Stimulated activated CD8-positive, alpha-beta memory T cell treated with anti-CD3 and anti-CD28 coated beads, Interleukin-4, amount 100 ng/mL, for 4 hours (primary cell): ENCODE results near the gene IFT57.
"Not testable (repeated sequence)": the region's sequence is repeated elsewhere in the genome, so short reads cannot be mapped to it uniquely, and the experiment has no call there.

Experiments used
- DNase-seq, 2 donors: peaks; one replicate each; pipeline ENCODE4 v3.0.0-alpha.2; 2020; ENCODE audit warnings: low read depth in 2 of 2, low spot score in 1 of 2

The IFT57 gene

DNA sequence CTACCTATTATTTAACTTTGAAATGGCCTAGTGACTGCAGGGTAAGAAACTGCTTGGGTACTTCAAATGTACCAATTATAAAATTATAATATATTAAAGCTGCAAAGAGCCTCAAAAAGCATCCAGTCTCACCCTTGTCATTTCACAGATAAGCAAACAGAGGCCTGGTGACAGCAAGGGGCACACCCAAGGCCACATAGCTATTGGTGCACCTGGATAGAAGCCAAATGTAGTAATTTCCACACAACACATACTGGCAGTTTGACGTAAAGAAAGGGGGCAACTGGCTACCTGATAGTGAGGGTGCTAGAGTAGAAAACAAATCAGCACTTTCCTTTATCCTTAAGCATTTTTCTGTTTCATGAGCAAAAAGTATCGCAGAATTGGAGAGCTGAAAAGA is 51.1 kb downstream of the IFT57 start:
- DNase-seq: no peak

DNA sequence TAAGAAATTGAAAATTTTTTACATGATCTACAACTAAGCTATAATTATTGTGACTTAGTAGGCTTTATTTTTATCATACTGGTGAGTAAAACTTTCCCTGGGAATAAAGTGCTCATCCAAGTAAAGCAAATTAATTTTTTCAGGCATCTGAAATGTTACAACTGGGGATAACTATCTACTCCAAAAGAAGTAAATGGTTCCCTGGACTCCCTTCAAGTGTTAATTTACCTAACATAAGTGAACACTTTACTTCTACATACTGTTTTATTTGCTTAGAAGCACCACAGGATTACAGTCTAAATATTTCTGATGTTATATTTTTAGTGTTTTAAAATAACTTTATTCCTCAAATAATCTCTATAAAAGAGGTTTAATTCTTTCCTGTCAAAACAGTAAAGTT is 57.8 kb downstream of the IFT57 start:
- DNase-seq: no peak

DNA sequence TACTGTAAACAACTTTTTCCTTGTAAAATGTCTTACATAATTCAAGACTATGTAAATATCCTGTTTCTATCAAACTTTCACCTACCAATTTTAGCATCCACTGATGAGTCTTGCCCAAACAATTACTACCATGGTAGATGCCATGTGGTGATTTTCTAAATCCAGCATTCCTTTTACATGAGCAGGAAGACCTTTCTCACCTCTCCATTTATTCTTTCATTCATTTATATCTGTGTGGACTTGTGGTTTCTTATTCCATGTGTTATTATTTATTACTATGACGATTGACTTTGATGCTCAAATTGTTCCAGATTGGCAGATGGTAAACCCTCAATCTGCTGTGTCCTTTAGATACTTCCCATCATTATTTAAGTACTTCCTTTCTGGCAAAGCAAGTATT is 62.4 kb downstream of the IFT57 start:
- DNase-seq: no peak

DNA sequence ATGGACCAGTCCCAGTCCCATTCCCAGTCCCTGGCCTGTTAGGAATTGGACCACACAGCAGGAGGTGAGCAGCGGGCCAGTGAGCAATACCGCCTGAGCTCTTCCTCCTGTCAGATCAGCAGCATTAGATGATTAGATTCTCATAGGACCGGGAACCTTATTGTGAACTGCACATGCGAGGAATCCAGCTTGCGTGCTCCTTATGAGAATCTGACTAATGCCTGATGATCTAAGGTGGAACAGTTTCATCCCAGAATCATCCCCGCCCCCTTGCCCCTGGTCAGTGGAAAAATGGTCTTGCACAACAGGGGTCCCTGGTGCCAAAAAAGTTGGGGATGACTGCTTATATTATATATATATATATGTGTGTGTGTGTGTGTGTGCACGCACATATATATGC is 63.1 kb downstream of the IFT57 start:
- no peak for DNase-seq

DNA sequence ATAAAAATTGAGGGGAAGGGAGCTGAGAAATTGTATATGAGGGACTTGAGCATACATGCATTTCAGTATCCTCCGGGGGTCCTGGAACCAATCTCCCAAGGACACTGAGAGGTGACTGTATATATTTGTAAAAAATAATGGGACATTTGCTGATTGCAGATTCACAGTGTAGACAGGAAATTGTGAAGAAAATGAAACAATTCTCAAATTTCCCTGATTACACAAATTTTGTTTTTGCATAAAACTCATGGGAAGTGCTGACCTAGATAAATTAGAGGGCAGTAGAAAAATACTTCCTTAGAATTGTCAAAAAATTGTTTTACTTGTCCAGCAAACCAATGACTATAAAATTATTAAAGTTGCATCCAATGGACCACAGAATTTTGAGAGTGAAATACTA is 64.0 kb downstream of the IFT57 start:
- no peak for DNase-seq

DNA sequence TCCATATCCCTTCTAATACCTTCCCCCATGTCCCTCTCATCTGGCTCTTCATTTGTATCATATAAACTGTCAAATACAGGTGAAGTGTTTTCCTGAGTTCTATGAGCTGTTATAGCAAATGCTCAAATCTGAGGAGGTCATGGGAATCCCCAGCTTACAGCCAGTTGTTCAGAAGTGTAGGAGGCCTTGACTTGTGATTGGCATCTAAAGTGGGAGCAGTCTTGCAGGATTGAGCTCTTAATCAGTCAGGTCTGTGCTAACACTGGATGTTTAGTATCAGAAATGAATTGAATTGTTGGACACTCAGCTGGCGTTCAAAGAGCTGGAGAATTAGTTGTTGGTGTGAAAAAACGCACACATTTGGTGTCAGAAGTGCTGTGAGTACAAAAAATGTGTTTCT is 65.0 kb downstream of the IFT57 start:
- DNase-seq: no peak

DNA sequence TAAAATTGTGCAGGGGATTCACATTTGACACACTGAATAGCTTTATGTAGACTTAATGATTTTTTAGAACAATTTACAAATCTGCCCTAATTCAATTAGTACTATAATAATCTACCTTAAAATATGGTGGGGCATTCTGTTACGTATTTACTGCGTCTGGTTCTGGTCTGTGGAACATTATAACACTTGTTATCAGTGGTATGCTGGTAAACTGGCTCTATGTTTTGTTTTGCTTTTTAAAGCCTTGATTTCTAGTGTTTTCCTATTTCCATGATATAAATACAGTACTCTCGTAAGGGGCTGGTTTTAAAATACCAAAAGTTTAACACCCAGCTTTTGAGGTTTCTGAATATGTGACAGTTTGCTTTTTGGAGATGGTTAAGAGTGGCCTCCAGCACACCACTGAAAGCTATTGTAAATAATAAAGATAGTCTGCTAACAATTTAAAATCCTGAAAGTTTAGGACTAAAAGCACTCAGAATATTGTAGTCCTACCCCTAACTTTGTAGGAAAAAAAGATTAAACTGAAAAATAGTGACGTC is 65.8 kb downstream of the IFT57 start:
- DNase-seq: no peak

DNA sequence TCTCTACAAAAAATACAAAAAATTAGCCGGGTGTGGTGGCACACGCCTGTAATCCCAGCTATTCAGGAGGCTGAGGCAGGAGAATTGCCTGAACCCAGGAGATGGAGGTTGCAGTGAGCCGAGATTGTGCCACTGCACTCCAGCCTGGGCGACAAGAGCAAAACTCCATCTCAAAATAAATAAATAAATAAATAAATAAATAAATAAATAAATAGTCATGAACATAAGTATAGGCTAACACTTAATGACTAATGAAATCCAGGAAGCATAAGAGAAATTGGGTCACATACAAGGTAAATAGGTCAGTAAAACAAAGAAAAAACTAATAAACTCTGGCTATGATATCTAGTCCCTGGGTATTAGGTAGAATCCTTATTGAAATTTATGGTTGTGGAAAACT is 66.6 kb downstream of the IFT57 start:
- not testable (repeated sequence) for DNase-seq

DNA sequence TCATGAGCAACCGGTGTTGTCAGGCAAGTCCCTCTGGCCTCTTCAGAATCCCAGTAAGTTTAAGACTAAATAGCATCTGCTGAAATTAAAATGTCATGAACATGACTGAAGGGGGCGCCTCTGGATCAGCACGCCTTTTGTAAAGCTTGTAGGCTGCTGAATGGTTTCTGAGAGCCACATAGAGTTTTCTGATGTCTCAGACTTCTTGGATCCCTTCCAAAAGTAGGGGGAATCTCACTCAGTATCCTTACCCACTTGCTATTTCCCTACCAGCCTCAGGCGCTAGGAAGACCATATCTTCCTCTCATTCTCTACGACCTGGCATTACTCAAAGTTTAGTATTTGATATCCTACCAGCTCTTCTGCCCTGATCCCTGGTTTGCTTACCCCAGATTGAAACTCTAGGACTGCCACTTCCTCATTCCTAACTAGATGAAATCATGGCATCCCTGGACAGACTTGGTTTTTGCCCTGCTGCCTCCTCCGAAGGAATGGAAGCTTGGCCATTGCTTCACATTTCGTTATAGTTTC is 68.7 kb downstream of the IFT57 start:
- peak in 1 of 2 donors; percentile 12 for DNase-seq

DNA sequence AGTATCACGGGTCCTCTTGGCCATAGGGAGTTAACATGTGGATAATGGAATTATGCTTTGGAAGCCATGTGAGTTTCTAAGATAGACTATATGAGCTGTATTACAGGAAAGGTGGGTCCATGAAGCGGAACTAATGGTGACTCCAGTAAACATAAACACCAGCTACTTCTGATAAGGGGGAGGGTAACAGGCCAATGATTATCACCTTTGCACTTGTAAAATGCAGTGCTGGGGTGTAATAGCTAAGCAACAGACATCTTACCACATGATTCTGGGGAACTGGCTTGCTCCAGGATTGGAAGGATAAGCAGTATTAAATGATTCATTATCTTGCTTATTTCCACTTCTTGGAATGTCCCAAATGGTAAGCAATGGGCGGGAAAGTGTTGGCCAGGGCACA is 70.0 kb downstream of the IFT57 start:
- DNase-seq: no peak

DNA sequence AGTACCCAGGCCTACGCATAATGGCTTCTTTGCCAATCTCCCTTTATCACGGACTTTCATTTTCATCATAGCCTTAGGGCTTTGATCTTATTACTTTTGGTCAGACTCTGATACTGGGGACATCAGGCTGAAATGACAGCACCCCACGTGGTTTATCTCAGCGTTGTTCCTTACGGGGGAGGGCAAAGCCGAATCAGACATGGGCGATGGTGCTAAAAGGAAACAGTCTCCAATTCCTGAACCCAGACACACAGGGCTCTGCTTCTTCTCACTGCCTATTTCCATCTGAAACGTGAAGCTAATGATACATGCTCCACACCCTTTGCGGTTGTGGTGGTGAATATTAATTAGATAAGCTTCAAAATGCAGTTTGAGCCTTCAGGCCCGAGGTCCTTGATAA is 72.0 kb downstream of the IFT57 start:
- DNase-seq: no peak

DNA sequence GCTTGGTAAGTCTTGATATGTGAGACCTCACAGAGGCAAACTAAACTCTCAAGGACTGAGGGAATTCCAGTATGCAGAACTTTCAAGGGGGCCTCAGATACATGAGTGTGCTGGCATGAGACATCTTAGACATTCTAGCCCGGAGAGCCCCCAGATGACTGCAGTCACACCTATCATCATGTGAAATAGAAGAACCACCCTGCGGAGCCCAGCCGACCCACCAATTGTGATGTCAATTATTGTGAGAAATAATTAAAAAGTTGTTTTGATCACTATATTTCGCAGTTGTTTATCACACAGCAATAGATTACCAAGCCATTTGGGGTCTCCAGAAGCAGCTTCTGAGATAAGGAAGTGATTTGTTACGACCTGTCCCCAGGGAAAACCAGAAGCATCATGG is 76.1 kb downstream of the IFT57 start:
- DNase-seq: no peak

DNA sequence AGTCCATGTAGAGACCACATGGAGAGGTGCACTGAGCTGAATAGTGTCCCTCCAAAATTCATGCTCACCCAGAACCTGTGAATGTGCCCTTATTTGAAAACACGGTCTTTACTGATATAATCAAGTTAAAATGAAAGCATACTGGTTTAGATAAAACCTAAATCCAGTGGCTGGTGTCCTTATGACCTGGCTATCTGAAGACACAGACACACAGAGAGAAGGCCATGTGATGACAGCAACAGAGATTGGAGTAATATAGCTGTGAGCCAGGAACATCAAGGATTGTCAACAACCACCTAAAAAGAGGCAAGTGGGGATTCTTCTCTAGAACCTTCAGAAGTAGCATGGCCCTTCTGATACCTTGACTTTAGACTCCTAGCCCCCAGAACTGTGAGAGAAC is 76.6 kb downstream of the IFT57 start:
- DNase-seq: no peak

DNA sequence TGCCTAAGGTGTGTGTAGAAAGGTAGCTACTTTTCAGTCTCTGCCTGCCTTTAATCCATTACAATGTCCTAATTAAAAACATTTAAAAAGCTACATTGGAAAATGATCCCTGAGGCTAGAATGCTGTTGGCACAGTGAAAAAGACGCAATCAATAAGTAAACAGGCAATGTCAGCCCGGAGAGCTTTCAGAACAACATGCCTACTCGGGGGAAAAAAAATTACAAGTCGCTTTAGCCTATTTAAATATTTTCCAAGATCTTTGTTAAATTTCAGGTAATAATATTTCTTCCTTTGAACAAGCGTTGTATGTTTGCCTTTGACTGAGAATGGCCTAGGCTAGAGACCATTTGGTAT is 84.8 kb downstream of the IFT57 start:
- no peak for DNase-seq

DNA sequence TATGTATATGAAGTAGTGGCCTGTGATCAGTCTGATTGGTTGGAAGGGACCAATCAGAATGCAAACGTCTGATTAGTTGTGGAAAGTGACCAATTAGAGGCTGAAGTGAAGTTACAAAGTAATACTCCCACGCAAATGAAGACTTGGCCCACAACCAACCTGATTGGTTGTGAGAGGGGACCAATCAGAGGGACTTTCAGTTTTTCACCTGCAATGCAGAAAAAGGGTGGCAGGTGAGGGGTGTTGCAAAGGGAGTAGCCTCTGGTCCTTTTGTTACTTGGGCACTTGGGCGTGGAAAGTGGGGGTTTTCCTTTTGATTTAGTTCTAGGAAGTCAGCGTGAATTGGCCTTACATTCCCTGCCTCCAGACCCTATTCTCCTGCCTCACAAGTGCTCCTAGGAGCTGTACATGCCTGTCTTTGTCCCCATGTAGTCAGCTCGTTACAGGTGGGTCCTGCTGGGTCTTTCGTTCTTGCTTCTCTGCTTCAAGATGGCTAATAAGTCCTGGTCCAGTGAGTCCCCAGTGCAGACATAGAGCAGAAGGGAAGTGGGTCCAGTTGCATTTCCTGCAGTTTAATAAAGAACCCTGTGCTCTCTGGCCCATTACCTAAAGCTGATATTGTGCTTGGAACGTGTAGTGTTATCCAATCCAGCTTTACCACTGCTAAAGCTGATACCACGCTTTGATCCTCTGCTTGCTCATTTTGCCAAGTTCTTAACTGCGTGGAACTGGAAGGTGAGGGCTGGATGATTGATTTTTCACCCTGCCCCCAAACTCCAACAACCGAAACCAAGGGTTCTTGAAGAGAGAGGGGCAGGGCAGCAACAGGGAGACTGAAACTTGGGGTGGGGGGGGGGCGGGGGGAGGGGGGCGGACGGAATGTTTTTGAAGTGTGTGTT is 85.4 kb downstream of the IFT57 start:
- DNase-seq: no peak

DNA sequence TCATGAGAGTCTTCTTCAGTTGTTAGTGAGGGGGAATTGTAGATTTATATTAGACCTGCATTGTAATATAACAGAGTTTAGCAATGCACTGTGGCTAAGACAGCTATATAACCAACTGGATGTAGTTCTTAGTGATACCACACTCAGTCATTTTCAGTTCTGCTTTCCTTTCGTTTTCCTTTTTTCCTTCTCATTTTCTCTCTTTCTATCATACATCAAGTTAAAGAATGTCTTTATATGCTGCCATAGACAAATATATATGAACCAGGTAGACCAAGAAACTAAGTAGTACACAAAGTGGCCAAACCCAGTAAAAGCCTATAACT is 87.7 kb downstream of the IFT57 start:
- DNase-seq: no peak

DNA sequence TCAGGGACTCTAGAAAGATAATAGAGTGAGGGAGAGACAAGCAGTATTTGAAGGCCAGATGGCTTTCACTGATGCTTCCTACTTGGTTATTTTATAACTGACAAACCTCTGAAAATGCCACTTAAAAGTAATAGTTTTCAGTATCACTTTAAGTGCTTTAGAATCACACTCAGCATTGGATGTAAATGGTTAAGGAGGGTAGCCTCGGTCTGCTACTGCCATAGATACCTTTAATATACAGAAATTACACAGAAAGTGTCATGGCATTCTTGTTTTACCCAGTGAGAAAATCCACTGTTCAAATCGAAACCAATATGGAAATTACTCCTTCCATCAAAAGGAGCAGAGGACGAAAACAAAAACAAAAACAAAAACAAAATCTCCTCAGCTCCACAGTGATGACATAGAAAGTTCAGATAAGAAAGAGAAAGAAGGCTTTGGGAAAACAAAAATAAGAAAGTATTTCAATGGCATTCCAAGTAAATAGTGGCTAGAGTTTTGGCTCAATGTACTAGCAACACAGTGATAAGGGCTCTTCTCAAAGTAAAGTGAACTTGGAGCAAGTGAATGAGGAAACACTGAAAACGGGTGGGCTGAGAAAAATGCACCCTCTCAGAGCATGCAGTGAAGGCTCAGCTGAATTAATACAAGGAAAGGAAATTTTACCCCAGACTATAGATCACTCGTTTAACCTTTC is 88.2 kb downstream of the IFT57 start:
- DNase-seq: no peak

DNA sequence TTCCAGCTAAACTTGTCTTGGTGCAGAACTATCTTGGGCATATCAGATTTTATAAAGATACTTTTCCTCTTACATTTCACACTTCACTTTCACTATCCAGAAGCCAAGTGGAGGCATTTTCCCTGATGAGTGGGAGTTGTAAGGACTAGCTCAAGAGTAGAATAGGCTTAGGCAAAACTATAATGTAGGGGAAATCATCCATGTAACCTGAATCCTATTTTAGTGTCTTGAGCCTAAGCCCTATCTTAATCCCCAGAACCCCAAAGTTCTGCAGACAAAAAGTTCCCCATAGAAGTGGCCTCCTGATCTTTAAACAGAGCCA is 89.2 kb downstream of the IFT57 start:
- no peak for DNase-seq

DNA sequence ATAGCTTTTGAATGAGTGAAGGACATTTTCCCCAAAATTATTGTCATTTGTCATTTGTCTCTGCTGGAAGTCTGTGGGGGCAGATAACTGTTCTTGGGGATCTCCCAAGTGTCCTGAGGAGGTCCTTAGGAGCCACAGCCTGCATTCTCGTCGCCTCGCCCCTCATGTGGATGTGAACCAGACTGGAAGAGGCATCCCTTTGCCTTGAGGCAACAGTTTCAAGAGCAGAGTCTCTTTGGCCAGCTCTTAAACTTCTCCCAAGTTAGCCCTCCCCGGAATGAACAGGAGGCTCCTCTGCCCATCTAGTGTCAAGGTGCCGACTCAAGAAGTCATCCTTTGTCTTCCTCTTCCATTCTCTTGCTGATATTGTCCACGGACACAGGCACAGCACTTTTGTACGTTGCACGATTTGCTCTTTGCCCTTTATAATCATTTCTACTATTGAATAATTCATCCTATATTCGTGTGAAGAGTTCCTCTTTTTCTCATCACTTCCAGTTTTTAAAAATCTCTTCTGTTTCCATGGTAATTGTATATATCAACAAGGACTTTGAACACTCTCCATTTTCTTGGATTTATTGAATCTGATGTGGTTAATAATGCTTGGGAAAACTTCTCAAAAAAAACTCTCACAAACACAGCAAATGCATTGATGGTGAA is 90.6 kb downstream of the IFT57 start:
- no peak for DNase-seq

DNA sequence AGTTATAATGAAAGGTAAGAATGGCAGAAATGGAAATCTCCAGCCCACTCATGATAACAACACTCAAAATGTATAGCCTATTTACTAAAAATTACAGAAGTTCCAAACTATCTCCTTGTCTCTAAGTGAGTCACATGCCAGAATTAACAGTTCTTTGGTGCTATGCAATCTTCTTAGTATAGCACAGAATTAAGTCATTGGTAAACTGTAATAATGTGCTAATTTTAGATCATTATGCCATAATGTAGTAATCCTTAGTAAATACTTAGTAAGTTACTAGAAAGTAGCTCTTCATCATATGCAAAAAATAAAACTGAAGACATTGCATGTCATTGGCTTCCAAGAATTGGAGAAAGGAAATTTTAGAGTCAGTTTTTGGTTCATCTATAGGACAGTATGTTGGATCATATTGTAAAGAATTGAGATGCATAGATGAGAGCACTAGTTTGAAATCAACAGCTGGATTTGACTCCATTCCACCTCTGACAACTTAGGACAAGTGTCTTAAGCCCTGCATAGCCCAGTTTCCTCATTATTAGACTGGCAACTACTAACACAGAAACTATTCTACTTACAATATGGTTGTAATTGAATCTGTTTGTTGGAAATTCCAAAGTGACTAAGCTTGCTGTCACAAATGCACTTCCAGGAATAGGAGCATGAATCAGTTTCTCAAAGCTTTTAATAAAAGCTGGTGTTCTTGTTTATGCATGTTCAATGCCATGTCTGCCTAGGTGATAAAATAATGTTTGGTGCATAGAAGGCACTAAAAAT is 91.3 kb downstream of the IFT57 start:
- DNase-seq: no peak

DNA sequence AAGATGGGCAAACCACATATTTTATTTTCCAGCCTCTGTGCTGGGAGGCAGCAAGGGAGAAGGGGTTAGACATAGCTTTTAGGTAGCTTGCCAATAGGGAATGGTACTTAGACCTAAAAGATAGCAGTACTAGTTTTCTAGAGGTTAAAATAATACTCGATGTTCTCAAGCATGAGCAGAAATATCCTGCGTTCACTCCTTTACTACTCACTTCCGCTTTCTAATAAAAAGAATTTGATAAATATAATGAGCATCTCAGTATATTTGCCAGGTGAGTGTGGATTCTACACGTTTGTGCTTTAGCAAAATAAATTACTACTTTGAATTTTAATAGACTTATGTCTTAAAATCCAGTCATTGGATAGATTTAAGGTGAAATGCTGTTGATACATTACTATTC is 92.0 kb downstream of the IFT57 start:
- DNase-seq: no peak
